Stimulated activated CD8-positive, alpha-beta memory T cell treated with anti-CD3 and anti-CD28 coated beads, Interleukin-7, amount 100 ng/mL, for 24 hours (primary cell): ENCODE results near the gene HPGDS.
"Not testable (repeated sequence)": the region's sequence is repeated elsewhere in the genome, so short reads cannot be mapped to it uniquely, and the experiment has no call there.

ENCODE experiments used
- DNase-seq: peaks from one replicate; pipeline ENCODE4 v3.0.0-alpha.2; 2020; ENCODE audit warnings: low read depth

The HPGDS gene

DNA sequence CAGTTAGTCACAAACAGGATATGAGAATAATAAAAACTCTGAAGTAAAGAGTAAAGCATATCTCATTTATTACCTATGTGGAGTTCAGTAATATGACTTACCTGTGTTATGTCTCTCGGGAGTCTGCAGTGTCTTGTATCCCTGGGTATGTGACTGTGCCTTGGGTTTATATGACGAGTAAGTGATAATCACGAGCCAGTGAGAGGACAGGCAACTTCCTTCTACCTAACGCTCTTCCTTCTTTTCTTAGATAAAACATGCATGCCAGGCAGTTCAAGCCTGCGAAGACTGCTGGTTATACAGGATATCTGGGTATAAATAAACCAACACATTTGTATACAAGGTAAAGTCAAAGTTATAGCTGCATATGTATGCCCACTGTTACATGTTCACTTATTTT, at the start of gene HPGDS:
Gene HPGDS (minus strand): TSS at position 143 of the 400 bp plus-strand sequence. CDS start 8,207 bp downstream, outside the sequence.
- DNase-seq: no peak

DNA sequence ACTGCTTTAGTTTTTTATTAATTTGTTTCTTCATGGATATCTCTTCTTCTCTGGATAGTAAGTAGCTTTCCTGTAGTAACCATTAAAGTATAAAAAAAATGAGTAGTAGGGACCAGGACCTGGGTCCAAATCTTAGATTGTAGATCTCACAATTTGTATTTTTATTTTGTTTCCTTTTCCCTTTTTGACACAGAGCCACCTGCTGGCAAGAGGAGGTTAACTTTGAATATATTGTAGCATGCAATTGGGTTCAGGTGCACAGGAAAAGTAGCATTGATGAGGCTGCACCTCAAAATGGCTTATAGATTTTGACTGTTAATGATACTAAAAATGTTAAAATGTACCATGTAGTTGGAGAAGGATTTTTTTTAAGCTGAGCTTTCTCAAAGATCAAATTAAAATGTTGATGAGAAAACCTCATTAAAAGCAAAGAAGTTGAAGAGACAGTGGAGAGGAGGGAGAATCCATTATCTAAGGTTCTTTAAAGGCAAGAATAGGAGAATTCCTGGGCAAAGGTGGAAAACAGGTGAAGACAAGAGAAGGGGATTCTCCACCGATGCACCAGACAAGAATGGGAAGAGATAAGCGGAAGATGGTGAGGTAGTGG, 48.3 kb upstream of the HPGDS start:
- DNase-seq: no peak

DNA sequence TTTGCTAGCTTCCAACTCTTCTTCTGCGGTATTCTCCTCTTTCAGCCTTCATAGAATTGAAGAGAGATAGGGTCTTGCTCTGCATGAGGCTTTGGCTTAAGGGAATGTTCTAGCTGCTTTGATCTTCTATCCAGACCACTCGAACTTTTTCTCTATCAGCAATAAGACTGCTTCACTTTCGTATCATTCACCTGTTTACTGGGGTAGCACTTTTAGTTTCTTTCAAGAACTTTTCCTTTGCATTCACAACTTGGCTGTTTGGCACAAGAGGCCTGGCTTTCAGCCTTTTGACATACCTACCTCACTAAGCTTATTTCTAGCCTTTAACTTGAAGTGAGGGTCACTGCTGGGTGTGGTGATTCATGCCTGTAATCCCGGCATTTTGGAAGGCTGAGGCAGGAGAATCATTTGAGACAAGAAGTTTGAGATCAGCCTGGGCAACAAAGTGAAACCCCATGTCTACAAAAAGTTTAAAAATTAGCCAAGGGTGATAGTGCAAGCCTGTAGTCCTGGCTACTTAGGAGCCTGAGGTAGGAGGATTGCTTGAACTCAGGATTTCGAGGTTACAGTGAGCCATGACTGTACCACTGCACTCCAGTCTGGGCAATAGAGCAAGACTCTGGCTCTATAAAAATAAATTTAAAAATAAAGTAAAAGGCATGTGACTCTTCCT, 47.1 kb upstream of the HPGDS start:
- DNase-seq: no peak

DNA sequence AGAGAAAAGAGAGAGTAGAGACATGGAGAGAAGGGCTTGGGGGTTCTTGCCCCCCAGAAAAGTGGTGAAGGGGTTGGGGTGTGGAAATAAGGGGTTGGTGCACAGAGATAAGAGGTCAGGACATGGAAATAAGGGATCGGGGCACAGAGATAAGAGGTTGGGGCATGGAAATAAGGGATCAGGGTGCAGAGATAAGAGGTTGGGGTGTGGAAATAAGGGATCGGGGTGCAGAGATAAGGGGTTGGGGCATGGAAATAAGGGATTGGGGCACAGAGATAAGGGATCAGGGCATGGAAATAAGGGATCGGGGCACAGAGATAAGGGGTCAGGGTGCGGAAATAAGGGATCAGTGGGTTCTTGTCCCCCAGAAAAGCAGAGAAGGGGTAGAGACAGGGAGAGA, 45.3 kb upstream of the HPGDS start:
- not testable (repeated sequence) for DNase-seq

DNA sequence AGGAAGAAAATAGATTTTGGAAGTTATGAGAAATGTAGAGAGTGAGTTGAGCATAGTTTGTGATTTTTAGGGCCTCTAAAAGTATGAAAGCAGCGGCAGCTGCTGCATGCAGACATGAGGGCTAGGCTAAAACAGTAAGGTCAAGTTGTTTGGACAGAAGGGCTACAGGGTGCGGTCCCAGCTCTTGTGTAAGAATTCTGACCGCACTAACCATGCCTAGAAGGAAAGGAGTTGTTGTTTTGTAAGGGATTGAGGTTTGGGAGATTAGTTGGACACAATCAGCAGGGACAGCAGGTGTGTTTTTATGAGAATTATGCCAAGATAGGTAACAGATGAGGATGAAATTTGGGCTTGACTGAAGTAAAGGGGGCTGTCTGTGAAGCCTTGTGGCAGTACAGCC, 42.8 kb upstream of the HPGDS start:
- not testable (repeated sequence) for DNase-seq

DNA sequence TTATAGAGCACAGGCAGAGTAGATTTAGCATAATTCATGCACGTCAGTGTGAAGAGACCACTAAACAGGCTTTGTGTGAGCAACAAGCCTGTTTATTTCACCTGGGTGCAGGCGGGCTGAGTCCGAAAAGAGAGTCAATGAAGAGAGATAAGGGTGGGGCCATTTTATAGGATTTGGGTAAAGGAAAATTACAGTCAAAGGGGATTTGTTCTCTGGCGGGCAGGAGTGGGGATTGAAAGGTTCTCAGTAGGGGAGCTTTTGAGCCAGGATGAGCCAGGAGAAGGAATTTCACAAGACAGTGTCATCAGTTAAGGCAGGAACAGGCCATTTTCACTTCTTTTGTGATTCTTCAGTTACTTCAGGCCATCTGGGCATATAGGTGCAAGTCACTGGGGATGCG, 40.3 kb upstream of the HPGDS start:
- DNase-seq: not testable (repeated sequence)

DNA sequence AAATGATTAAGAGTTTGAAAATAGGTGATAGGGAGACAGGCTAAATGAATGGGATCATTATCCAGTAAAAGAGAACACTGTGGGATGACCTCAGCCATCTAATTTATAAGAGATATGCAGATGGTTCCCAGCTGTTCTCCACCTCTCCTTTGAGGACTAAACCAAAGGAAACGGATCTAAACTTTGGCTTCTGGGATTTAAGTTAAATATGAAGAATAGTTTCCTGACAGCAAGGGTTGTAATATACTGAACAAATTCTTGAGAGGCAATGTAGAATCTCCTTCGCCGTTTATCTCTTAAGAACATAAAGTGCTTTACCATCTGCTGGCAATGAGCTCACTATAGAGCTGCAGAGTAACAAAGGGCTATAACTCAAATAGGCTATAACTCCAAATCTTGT, 35.4 kb upstream of the HPGDS start:
- no peak for DNase-seq

DNA sequence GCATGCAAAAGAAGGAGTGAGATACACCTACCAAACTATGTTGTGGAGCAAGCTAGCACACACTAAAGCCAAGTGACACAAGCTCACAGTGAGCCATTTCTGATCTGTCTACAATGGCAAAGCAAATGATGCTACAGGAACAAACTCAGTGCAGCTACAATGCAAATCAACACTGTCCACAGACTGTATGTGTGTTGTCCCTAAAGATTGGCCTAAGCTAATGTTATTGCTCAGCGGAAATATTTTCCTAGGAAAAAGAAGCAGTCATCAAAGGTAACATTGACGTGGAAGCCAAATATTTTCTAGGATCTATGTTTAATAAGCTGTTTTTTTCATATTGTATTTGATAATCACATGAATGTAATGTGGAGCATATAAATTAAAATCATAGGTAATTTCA, 34.7 kb upstream of the HPGDS start:
- no peak for DNase-seq

DNA sequence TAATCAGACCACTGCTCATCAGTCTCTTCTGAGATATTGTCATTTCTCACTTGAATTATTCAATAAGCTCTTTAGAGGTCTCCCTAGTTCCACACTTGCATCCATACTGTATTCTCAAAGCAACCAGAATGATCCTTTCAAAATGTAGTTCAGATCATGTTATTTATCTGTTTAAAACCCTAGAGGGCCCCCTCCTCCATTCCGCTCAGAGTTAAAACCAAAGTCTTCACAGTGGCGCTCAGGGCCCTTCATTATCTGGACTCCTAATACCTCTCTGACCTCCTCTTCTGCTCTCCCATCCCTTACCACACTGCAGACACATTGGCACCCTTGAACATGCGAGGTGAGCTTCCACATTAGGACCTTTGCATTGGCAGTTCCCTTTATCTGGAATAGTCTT, 32.7 kb upstream of the HPGDS start:
- no peak for DNase-seq

DNA sequence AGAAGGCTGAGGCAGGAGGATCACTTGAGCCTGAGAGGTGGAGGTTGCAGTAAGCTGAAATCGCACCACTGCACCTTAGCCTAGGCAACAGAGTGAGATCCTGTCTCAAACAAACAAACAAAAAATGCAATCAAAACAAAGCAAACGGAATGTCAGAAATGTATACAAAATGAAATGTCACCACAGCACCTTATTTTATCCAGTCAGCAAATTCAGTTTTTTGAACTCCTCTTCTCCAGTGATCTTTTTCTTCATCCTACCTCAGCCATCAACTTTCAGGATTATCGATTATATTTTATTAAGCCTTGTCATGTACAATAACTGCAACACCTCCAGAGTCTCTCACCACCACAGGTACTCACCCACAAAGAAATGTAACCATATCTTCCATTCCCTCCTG, 31.1 kb upstream of the HPGDS start:
- DNase-seq: no peak

DNA sequence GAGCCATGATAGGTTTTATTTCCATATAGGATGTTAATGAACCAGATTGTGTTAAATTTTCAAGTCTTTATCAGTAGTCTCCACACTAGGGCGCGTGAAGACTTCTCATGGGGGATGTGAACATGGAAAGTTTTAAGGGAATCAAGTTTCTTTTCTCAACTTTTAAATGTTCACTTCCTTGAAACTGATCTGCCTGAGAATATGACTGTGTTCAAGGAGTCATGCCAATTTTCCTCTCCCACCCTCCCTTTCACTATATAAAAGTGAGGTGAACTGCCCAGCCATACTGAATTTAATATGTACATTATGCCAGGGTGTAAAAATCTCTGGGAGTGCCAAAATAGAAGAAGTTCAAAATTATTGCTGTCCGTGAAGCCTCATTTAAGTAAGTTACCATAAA, 30.4 kb upstream of the HPGDS start:
- no peak for DNase-seq

DNA sequence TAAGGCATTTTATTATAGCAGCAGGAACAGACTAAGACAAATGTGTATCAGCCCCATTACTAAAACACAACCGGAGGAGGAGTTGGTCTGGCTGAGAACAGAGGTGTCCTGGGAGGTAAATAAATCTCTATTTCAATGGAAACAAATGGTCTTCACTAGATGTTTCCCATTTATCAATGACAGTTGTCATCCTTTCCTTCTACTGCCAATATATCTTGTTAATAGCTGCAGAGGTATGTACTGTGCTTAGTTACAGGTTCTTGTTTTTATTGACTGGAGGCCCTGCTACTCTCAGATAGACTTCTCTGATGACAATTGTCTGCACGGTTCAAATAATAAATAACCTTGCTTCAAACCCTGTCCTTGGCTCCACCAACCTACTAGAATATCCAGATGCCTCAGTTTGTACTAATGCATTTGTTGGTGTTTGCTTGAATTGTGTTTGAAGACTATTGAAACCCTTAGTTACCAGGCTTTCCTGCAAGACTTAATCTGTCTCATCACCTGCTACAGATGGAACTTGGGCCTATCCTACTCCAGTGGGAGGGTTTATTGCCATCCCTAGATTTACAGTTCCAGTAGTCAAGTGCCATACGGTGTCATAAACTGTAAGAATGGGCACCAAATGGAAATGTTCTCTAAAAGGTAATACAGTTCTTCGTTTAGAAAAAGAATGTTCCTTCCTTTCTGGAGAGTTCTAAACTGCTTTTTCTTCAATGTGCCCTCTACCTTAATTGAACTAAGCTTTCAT, 29.8 kb upstream of the HPGDS start:
- DNase-seq: no peak

DNA sequence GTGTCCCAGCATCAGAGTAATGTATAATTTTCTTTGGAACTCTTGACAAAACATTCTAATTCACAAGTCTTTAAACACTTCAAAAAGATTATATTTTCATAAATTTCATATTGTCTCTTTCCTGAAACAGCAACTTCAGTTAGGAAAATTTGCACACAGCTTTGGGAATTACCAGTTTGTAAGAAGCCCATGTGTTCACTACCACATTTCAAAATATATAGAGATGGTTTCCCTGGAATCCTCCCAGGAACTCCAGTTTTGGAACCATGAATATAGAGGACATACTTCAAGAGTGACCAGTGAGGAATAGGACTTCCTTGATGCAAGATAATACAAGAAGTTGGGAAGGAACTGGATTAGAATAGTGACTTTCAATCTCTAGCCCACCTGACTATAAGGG, 28.7 kb upstream of the HPGDS start:
- DNase-seq: no peak

DNA sequence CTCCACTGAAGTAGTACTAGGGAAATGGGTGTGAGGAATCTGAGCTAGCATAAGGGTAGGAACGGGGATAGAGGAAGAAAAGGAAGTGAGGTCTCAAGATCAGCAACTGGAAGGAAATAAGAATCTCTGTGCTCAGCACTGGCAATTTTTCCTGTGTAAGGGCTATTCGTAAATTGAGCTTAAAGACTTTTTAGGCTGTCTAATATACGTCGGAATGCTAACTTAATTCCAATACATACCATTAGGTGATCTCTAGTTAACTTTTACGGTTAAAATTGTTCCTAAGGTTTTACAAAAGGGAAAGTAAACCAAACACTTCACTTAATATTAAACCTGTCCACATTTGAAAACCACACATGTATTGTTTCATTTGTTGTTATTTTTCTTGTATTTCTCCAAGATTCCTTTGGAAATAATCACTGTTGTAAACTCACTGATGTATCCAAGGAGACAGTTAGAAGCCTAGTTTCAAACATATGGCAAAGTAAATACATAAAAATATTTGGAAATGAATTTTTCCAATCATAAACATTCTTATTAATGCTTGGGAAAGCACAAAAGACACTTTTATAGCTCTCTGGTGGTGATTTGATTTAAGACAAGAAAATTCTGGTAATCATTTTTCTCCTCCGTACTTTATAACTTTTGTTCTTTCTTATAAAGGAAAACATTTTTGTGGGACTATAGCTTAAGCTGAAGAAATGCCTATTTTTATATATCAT, 28.1 kb upstream of the HPGDS start:
- DNase-seq: no peak

DNA sequence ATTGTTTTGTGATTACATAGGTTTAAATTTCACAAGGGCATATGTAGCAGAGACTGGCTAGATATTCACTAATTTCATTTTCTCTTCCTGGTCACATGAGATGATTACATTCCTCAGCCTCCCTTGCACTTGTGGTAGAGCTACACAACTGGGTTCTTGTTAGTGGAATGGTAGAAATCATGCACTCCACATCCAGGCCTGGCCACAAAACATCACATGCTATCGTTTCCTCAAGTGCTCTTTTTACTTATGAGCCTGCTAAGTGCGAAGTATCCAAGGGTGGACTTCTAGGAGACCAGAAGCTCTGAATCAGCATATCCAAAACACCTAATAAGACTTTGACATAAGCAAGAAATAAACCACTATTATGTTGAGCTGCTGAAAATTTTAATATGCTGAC, 26.4 kb upstream of the HPGDS start:
- DNase-seq: no peak

DNA sequence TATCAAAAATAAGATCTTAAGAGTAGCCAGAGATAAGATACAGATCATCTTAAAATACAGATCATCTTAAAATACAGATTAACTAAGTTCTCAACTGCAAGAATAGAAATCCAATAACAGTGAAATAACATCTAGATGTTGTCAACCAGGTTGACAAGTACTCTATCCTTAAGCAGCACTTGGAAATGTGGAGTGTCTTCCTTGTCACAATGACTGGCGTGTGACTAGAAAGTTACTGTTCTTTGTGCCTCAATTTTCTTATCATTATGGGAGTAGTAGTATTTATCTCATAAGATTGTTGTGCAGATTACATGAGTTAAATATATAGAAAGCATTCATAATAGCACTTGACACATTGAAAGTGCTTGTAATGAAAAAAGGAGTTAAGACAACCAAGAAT, 25.8 kb upstream of the HPGDS start:
- no peak for DNase-seq

DNA sequence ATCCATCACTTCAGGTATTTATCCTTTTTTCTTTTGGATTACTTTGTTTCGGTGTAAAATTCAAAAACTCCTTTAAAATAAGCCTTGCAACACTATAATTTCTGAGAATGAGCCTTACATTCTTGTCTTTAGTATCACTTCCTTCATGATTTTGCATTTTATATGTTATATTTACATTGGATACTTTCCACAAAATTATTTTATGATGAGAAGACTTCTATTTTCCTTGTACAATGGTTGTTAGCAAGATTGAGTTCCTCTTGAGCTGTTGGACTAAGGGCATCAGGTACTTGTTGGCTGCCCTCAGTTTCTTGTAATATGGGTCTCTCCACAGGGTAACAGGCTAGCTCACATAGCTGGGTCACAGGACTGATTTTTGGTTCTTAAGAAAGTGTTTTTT, 22.7 kb upstream of the HPGDS start:
- no peak for DNase-seq

DNA sequence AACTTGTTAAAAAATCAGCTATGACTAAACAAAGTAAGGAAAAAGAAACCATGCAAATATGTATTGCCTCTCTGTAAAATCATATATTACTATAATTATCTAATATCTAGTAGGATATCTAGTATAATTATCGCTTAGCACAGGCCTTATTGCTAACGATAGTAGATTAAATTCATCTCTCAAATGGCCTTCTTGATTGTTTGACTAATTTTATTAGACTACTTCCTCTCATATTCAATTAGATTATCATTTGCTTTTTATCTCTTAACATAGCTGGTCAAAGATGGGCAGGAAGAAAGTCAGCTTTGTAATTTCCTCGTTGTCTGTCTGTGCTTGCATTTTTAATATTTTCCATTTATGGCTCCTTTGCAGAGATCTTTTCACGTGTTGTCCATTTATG, 21.9 kb upstream of the HPGDS start:
- DNase-seq: no peak

DNA sequence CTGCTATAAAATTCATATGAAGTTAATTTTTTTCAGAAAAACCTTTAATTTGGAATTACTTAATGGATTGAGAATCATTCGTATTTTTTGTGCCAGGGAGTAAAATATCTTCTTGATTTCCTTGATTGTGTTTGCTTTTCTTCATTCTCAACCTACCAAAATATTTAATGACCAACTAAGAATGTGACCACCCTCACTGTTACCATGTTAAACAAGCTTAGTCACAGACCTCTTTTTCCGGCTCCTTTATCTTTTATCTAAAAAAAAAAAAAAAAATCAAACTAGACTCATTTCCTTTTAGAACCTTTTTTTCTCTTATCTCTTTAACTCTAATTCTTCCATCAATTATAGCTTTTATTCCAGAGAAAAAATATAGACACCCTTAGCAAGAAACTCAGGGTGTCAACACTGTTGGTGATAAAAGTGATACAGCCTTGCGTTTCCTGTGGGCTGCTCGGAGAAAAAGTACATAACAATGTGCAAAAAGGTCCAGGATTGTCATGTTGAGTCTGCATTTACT, 20.6 kb upstream of the HPGDS start:
- DNase-seq: no peak

DNA sequence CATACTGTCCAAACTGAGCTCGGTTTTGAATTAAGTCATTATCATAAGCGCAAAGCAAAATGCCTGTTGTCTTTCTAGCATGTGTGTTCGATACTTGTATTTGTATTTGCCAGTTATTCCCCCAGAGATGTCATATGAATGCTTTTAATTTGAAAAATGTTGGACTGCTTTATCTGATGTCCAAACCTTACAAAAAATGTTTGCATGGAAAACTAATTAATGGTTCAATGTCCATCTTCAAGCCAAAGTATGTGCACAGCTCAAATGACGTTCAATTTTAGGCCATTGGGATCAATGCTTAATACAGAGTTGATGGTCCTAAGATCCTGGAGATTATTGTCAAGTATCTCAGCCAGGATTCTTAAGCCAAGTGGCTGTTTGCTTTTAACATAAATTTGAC, 17.2 kb upstream of the HPGDS start:
- DNase-seq: no peak

DNA sequence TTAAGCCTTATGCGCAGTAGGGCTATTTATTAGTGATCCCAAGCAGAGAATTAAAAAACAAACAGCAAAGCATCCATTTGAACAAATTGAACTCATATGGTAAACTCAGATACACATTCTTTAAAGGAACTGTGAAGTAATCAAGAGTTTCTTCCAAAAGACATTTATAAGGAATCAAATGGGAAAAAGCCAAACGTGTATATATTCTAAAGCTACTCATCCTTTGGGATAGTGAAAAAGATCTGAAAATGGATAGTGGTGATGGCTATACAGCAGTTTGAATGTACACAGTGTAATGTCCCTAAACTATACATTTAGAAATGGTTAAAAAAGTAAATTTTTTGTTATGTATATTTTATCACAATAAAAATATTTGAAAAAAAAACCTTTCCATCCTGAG, 16.6 kb upstream of the HPGDS start:
- no peak for DNase-seq

DNA sequence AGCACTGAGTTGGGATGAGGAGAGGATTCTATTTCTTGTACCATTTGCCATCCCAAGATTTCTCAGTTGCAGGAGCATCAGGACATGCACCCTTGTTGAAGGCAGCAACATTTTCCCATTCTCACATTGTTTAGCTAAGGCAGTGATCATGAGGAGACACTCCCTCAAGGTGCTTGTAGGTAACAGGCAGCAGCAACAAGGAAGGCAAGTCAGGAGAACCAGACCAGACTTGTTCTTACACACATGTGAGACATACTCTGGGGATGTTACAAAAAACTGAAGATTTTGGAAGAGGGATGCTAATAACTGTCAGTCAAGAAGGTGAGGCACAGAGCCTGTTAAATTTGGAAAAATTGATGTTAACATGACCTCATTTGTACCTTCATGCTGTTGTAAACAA, 15.5 kb upstream of the HPGDS start:
- no peak for DNase-seq

DNA sequence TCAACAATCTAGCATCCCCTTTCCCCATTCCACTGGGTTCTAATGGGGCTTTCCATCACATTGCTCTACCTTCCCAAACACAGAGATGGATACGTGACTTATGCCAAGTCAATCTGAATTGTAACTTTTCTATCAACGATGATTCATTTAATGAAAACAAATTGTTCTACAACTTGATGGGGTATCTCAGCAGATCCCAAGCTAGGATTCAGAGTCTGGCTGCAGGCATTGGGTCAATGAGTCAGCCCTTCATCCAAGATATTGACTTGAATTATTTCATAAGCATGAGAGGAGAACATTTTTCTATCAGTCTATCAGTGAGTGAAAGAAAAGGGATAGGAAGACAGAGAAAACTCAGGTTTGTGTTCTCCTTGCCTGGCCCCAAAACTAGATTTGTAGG, 15.0 kb upstream of the HPGDS start:
- DNase-seq: no peak
